Cardiac muscle cell (in vitro differentiated cells and primary cell): Measurements from ENCODE around the gene DGUOK. TPM values are rescaled to one million over a fixed set of nuclear protein-coding genes. Genes with fewer than 3 reads are reported as not detected.

Source experiments
- DNase-seq, 2 donors: peaks; one replicate each; pipeline versions ENCODE4 v3.0.0 to v3.0.0-alpha.2; 2010 to 2017; ENCODE audit warnings: low read depth in 1 of 2, low spot score in 1 of 2
- H3K27ac ChIP-seq: fragments of 200-600 bp; sonication (generic); 2 replicates; pipeline ENCODE4 v1.5.1; 2016
- H3K27me3 ChIP-seq: fragments of 200-600 bp; sonication (generic); 2 replicates; pipeline ENCODE4 v1.6.0; 2016; ENCODE audit warnings: control low read depth
- H3K36me3 ChIP-seq: fragments of 200-600 bp; sonication (generic); 2 replicates; pipeline ENCODE4 v1.5.1; 2016; ENCODE audit warnings: control low read depth
- H3K4me1 ChIP-seq: fragments of 200-600 bp; sonication (generic); 2 replicates; pipeline ENCODE4 v1.8.1; 2017; ENCODE audit warnings: low read depth, mild to moderate bottlenecking, mixed run types
- H3K4me3 ChIP-seq: fragments of 200-600 bp; sonication (generic); 2 replicates; pipeline ENCODE4 v1.5.1; 2016; ENCODE audit warnings: mild to moderate bottlenecking
- H3K9me3 ChIP-seq: fragments of 200-600 bp; sonication (generic); 2 replicates; pipeline ENCODE4 v1.5.1; 2017; ENCODE audit warnings: low read depth, mild to moderate bottlenecking, control low read depth
- polyA plus RNA-seq: library from polyadenylated mRNA; unstranded; fragments of >200 nt; fragmentation: Nextera tagmentation; extraction: Ambion mirVana; gene quantifications from 2 replicates; pipeline ENCODE4 v1.2.1, GENCODE V29; 2016
- total RNA-seq: library from RNA; depleted of rRNA; stranded (reverse); fragments of >200 nt; gene quantifications from 2 replicates; pipeline ENCODE4 v1.2.3, GENCODE V29; 2016
- TF ChIP-seq, protein P1 (sequence below): IDR thresholded peaks from 2 replicates; pipeline ENCODE4 v1.5.1; 2012; ENCODE audit warnings: low read depth, mild to moderate bottlenecking, low read length

The DGUOK gene
- total and polyA plus RNA-seq, 2 experiments from 2014 or later: 51.9 to 127 TPM

DNA sequence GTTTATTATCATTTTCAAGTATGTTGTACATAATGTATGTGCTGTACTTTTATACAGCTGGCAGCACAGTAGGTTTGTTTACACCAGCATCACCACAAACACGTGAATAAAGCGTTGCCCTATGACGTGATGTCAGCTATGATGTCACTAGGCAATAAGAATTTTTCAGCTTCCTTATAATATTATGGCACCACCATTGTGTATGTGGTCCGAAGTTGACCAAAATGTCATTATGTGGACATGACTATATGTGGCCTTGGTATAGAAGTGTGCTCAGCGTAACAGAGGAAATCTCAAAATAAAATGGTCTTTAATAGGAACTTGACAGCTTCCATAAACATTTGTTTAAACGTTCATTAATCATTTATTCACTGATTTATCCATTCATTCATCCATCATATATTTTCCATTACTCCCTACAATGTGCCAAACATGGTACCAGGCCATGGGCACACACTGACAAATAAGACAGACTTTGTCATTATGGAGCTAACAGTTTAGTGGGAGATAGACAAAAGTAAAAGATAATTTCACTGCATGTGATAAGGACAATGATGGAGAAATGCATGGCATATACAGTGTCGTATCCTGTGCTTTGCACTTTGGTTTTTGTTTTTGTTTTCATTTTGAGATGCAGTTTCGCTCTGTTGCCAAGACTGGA lies 15.0 kb upstream of the DGUOK start:
- Histone ChIP-seq H3K4me1 (peaks cover 6% of the 10 kb centered on the region), H3K4me3 (no peak overlapping the region), H3K27ac (no peak overlapping the region), H3K9me3 (no peaks in the 10 kb centered on the region), H3K36me3 (no peaks in the 10 kb centered on the region), H3K27me3 (no peaks in the 10 kb centered on the region)
- TF ChIP-seq, protein P1, sequence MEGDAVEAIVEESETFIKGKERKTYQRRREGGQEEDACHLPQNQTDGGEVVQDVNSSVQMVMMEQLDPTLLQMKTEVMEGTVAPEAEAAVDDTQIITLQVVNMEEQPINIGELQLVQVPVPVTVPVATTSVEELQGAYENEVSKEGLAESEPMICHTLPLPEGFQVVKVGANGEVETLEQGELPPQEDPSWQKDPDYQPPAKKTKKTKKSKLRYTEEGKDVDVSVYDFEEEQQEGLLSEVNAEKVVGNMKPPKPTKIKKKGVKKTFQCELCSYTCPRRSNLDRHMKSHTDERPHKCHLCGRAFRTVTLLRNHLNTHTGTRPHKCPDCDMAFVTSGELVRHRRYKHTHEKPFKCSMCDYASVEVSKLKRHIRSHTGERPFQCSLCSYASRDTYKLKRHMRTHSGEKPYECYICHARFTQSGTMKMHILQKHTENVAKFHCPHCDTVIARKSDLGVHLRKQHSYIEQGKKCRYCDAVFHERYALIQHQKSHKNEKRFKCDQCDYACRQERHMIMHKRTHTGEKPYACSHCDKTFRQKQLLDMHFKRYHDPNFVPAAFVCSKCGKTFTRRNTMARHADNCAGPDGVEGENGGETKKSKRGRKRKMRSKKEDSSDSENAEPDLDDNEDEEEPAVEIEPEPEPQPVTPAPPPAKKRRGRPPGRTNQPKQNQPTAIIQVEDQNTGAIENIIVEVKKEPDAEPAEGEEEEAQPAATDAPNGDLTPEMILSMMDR: no peak
- DNase-seq: no peak

DNA sequence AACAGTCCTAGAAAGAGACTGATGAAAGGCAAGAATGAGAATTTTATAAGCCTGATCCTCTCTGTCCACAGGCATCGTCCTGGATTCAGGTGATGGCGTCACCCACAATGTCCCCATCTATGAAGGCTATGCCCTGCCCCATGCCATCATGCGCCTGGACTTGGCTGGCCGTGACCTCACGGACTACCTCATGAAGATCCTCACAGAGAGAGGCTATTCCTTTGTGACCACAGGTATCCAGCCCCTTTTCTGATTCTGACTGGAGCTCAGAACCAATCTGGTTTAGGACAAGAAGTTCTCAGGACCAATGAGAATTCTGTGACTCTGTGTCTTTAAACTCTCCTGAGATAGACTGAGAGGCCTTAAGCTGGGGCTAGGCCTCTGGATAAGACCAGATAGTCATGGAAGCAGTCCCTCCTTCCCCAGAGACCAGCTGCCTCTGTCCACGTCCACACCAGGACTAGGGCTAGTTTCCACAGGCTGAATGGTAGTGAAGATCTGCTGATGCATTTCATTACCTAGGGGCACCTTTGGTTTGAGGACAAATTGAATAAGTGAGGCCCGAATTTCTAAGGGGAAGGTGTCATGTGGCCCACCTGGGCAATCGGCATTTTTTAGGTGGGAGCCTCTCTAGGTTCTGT lies 13.1 kb upstream of the DGUOK start:
- Histone ChIP-seq H3K4me1 (no peaks in the 10 kb centered on the region), H3K9me3 (no peaks in the 10 kb centered on the region), H3K27me3 (no peaks in the 10 kb centered on the region), H3K4me3 (no peak overlapping the region), H3K27ac (no peak overlapping the region), H3K36me3 (no peaks in the 10 kb centered on the region)
- TF ChIP-seq, protein P1: no peak
- DNase-seq: no peak

DNA sequence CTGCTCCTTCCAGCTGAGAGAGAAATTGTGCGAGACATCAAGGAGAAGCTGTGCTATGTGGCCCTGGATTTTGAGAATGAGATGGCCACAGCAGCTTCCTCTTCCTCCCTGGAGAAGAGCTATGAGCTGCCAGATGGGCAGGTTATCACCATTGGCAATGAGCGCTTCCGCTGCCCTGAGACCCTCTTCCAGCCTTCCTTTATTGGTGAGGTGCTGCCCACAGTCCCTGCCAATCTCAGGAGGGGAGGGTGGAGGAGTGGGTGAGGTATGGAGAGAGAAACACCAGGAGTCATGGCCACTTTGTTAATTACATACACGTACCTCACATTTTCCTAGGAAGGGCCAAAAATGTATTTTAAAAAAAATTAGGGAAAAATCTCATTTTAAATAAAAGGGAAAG lies 12.0 kb upstream of the DGUOK start:
- TF ChIP-seq, protein P1: no peak
- Histone ChIP-seq H3K9me3 (no peaks in the 10 kb centered on the region), H3K4me3 (no peak overlapping the region), H3K36me3 (no peaks in the 10 kb centered on the region), H3K27me3 (no peaks in the 10 kb centered on the region), H3K27ac (no peak overlapping the region), H3K4me1 (no peaks in the 10 kb centered on the region)
- DNase-seq: no peak

DNA sequence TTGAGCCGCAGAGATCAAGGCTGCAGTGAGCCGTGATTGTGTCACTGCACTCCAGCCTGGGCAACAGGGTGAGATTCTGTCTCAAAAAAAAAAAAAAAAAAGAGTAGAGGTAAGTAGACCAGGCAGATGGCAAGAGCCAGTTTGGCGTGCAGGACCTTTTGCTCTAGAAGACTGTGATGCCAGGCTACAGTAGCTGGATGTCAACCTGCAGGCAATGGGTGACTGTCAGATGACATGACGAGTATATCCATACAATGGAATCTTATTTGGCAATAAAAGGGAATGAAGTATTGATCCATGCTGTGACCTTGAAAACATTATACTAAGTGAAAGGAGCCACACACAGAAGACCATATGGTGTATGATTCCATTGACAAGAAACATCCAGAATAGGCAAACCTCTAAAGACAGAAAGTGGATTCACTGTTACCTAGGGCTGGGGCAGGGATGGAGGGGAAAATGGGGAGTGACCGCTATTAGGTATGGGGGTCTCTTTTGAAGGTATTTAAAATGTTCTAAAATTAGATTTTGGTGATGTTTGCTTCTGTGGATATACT lies 11.2 kb upstream of the DGUOK start:
- TF ChIP-seq, protein P1: no peak
- Histone ChIP-seq H3K27me3 (no peaks in the 10 kb centered on the region), H3K9me3 (no peaks in the 10 kb centered on the region)

DNA sequence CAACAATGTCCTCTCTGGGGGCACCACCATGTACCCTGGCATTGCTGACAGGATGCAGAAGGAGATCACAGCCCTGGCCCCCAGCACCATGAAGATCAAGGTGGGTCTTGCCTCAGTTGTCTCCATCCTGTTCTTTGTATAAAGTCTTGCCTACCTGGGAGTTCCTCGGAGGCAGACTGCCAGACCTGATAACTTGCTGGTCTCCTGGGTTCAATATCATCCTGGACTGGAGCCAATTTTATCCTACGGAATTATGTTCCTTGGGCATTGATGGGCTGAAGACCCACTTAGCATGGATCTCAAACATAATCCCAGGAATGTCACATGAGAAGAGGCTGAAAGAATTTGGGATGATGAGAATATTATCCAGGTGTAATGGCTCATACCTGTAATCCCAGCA lies 10.0 kb upstream of the DGUOK start:
- TF ChIP-seq, protein P1: no peak
- no peaks in the 10 kb centered on the region for H3K9me3 ChIP-seq
- H3K4me1 ChIP-seq: no peaks in the 10 kb centered on the region
- no peak for DNase-seq
- H3K27me3 ChIP-seq: no peaks in the 10 kb centered on the region
- H3K27ac ChIP-seq: no peak overlapping the region
- H3K36me3 ChIP-seq: no peaks in the 10 kb centered on the region
- no peak overlapping the region for H3K4me3 ChIP-seq

More for the DNA sequence above, 11.2 kb upstream of the DGUOK start:
- Histone ChIP-seq H3K27ac (no peak overlapping the region), H3K36me3 (no peaks in the 10 kb centered on the region), H3K4me3 (no peak overlapping the region), H3K4me1 (no peaks in the 10 kb centered on the region)
- no peak for DNase-seq
